ACC112 (cell line): ENCODE measurements around the gene DHRS7B.
"Not testable (repeated sequence)": the region's sequence is repeated elsewhere in the genome, so short reads cannot be mapped to it uniquely, and the experiment has no call there.

ENCODE experiments used
- H2AFZ ChIP-seq: fragments of 200-600 bp; sonication (generic); one replicate; pipeline ENCODE4 v1.6.0; 2017; ENCODE audit warnings: antibody characterized with exemption, low read length; ENCODE audit not compliant: unreplicated experiment
- H3K27ac ChIP-seq: fragments of 200-600 bp; sonication (generic); 2 replicates; pipeline ENCODE4 v1.5.1; 2014; ENCODE audit warnings: low read depth, mild to moderate bottlenecking, antibody characterized with exemption, low read length, moderate library complexity
- H3K27me3 ChIP-seq: fragments of 200-600 bp; sonication (generic); 2 replicates; pipeline ENCODE4 v1.6.1; 2014; ENCODE audit warnings: mild to moderate bottlenecking, antibody characterized with exemption, low read length, moderate library complexity, mixed read lengths; ENCODE audit not compliant: insufficient read depth
- H3K36me3 ChIP-seq: fragments of 200-600 bp; sonication (generic); 2 replicates; pipeline ENCODE4 v1.6.1; 2016; ENCODE audit warnings: mild to moderate bottlenecking, antibody characterized with exemption, low read length, moderate library complexity, mixed read lengths; ENCODE audit not compliant: insufficient read depth
- H3K4me1 ChIP-seq: fragments of 200-600 bp; sonication (generic); one replicate; pipeline ENCODE4 v1.6.1; 2016; ENCODE audit warnings: low read length, mixed read lengths; ENCODE audit not compliant: insufficient read depth, unreplicated experiment, control insufficient read depth
- H3K4me3 ChIP-seq: fragments of 200-600 bp; sonication (generic); 2 replicates; pipeline ENCODE4 v1.5.1; 2014; ENCODE audit warnings: mild to moderate bottlenecking, low read depth, low read length
- H3K79me2 ChIP-seq: fragments of 200-600 bp; sonication (generic); one replicate; pipeline ENCODE4 v1.6.0; 2016; ENCODE audit warnings: low read length; ENCODE audit not compliant: control insufficient read depth, unreplicated experiment, insufficient read depth

The DHRS7B gene

GRCh38 chr17:21126645-21127508, at the start of gene DHRS7B:
TSS of gene DHRS7B (plus strand) at chr17:21126964. CDS start at chr17:21126972, 8 bp downstream.
- H3K4me1 ChIP-seq: peaks cover 4% of the 10 kb centered on the region
- H3K36me3 ChIP-seq: no peaks in the 10 kb centered on the region
- peak within 1 kb of the TSS; percentile 89 for H3K4me3 ChIP-seq
- peak within 1 kb of the TSS; percentile 93 for H2AFZ ChIP-seq
- peak within 1 kb of the TSS; percentile 65 for H3K27ac ChIP-seq
- H3K27me3 ChIP-seq: no peaks in the 10 kb centered on the region
- H3K79me2 ChIP-seq: peaks cover 23% of the 10 kb centered on the region

GRCh38 chr17:21077281-21077680, 49.5 kb upstream of the DHRS7B start:
- Histone ChIP-seq H2AFZ (no peak overlapping the region), H3K36me3 (no peaks in the 10 kb centered on the region), H3K4me3 (no peak overlapping the region), H3K27me3 (peaks cover 45% of the 10 kb centered on the region), H3K4me1 (peaks cover 4% of the 10 kb centered on the region), H3K27ac (no peak overlapping the region), H3K79me2 (no peaks in the 10 kb centered on the region)

GRCh38 chr17:21078016-21078780, 48.6 kb upstream of the DHRS7B start:
- Histone ChIP-seq H3K4me3 (no peak overlapping the region), H3K79me2 (no peaks in the 10 kb centered on the region), H3K36me3 (no peaks in the 10 kb centered on the region), H3K27ac (no peak overlapping the region), H3K4me1 (peaks cover 4% of the 10 kb centered on the region), H3K27me3 (peaks cover 51% of the 10 kb centered on the region), H2AFZ (no peak overlapping the region)

GRCh38 chr17:21079196-21079595, 47.6 kb upstream of the DHRS7B start:
- Histone ChIP-seq H3K27ac (no peak overlapping the region), H3K36me3 (no peaks in the 10 kb centered on the region), H3K4me1 (peaks cover 4% of the 10 kb centered on the region), H3K79me2 (no peaks in the 10 kb centered on the region), H2AFZ (no peak overlapping the region), H3K27me3 (peaks cover 51% of the 10 kb centered on the region), H3K4me3 (no peak overlapping the region)

- Histone ChIP-seq H3K4me3 (no peak overlapping the region), H3K79me2 (no peaks in the 10 kb centered on the region), H3K4me1 (no peaks in the 10 kb centered on the region), H3K27ac (no peak overlapping the region), H3K27me3 (peaks cover 51% of the 10 kb centered on the region), H2AFZ (no peak overlapping the region), H3K36me3 (no peaks in the 10 kb centered on the region)
Observed at GRCh38 chr17:21082001-21082436, 44.7 kb upstream of the DHRS7B start.

- H3K4me1 ChIP-seq, H3K36me3 ChIP-seq, H3K4me3 ChIP-seq, H3K27ac ChIP-seq, H3K79me2 ChIP-seq, H2AFZ ChIP-seq: not testable (repeated sequence)
- peaks cover 19% of the 10 kb centered on the region; the same call in 1 of the 2 replicates for H3K27me3 ChIP-seq
Observed at GRCh38 chr17:21085280-21085679, 41.5 kb upstream of the DHRS7B start.

GRCh38 chr17:21085707-21086106, 41.1 kb upstream of the DHRS7B start:
- Histone ChIP-seq H3K79me2 (no peaks in the 10 kb centered on the region), H3K4me1 (peaks cover 7% of the 10 kb centered on the region), H2AFZ (no peak overlapping the region), H3K27me3 (peaks cover 16% of the 10 kb centered on the region; the same call in 1 of the 2 replicates), H3K27ac (no peak overlapping the region), H3K4me3 (no peak overlapping the region), H3K36me3 (no peaks in the 10 kb centered on the region)

- no peaks in the 10 kb centered on the region for H3K79me2 ChIP-seq
- peaks cover 7% of the 10 kb centered on the region for H3K4me1 ChIP-seq
- H2AFZ ChIP-seq: no peak overlapping the region
- H3K4me3 ChIP-seq: no peak overlapping the region
- no peak overlapping the region for H3K27ac ChIP-seq
- H3K27me3 ChIP-seq: no peaks in the 10 kb centered on the region
- H3K36me3 ChIP-seq: no peaks in the 10 kb centered on the region
Observed at GRCh38 chr17:21089145-21089544, 37.6 kb upstream of the DHRS7B start.

GRCh38 chr17:21089933-21090901, 36.5 kb upstream of the DHRS7B start:
- no peak overlapping the region for H3K4me3 ChIP-seq
- peak overlapping the region; percentile 61 for H2AFZ ChIP-seq
- no peak overlapping the region for H3K27ac ChIP-seq
- no peaks in the 10 kb centered on the region for H3K36me3 ChIP-seq
- no peaks in the 10 kb centered on the region for H3K27me3 ChIP-seq
- H3K4me1 ChIP-seq: peaks cover 7% of the 10 kb centered on the region
- no peaks in the 10 kb centered on the region for H3K79me2 ChIP-seq
